Medulla oblongata (tissue), 1 donor: Measurements from ENCODE around the gene NLGN1.
A peak's percentile ranks its signal among the peaks of the same experiment; 100 is the strongest.

Experiments used
- DNase-seq: peaks from one replicate; pipeline ENCODE4 v3.0.0-alpha.2; 2015; ENCODE audit errors: extremely low spot score

NLGN1 gene

DNA sequence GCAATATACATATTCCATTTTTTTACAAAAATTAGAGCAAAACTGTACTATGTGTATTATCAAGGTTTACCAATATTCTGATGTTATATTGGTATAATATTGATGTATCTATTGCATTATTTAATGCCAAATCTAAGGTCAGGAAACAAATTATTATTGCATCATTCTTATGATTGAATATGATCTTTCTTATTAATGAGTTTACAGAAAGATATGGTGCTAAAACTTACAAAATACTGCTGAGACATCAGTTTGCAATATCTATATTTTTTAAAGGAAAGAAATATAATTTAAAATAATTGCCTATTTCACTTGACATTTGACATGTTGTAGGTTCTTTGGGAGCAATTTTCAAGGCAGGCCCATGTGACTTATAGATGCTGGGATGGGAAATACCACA lies 357.6 kb downstream of the NLGN1 start:
- no peak for DNase-seq

DNA sequence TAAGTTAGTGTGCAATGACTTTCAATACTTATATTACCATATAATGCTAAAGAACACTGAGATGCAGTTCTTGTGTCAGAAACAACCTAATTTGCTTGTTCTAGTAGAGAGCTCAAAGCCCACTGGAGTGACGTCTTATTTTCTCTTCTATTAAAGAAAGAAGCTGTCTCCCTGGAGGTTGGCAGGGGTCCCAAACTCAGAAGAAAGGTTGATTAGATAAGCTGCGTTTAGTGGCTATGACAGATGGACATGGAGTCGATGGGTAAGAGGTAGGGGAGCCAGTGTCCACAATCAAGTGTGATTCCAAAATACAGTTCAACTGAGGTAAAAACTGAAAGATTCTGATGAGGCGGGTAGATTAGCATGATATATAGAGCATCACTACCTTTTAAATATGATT lies 363.6 kb downstream of the NLGN1 start:
- no peak for DNase-seq

DNA sequence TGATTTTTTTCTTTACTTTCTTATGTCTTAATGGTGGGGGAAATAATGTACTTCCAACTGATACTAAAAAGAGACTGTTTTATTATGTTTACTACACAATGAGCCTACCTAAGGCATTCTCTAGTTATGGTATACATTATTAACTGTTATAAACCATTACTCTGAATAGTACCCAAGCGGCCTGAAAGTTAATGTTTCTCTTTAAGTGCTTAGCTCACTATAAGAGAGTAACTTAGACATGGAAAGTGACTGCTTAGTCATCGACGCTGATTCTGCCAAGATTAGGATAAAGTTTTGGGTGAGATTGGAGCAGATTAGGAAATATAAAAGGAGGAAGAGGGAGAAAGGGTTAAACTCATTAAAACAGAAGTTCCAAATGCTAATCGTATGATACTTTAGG lies 365.0 kb downstream of the NLGN1 start:
- no peak for DNase-seq

DNA sequence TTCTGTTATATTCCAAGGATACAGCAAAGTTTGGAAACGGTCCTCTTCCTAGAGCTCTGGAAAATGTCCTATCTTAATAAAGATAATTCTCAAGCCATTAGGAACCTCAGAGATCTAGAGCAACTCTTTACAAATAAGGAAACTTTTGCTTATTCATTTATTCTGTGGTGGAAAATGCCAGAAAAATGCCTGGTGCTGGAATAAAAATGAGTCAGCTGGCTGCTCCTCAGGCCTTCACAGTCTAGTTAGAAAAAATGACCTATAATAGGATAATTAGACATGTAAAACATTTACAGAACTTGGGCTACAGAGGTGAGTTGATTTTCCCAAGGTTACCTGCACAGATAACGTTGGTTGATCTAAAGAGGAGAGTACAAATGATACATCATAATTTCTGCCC lies 372.5 kb downstream of the NLGN1 start:
- no peak for DNase-seq

DNA sequence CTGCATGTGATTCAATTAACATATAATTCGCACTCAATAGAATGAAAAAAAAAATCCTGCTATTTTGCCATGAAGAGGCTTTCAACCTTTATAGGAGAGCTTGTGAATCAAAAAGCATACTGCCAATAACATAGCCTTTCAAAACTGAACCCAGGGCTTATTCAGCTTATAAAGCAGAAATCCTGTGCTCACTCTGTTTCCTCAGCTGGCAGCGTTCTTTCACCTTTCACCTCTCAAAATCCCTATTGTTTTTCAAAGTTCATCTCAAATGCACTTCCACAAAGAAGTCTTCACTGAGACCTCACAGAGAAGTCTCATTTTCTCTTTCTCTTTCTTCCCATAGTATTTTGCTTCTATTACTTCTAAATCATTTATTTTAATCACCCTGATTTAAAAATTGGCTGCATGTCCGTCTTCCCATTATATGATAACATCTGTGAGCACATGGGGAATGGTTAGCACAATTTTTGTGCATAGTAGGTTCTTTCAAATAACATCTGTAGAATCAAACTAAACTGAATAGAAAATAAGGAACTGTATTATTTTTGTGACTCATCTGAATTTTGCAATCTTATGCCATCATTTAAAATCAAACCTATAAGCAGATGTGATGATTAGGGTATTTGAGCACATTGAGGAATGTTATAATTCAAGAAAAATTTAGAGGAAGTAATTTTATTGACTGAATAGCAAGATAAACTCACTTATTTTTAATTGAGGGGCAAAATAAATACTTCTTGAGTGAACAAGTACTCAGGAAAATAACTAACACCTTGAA lies 373.4 kb downstream of the NLGN1 start:
- no peak for DNase-seq

DNA sequence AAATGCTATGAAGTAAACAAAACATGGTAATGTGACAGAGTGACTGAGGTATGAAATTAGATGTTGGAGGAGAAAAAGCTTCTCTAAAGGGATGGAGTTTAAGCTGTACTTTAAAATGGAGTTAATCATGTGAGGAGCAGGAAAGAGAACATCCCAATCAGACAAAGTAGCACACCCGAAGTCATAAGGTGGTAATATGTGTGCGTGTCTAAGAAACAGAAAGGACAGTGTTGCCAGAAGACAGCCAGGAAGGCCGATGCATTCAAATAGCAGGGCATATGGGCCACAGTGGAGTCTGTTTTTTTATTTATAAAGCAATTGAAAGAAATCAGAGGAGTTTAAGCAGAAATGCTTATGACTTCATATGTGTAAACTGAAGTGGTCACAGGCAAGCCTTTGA lies 376.3 kb downstream of the NLGN1 start:
- no peak for DNase-seq

DNA sequence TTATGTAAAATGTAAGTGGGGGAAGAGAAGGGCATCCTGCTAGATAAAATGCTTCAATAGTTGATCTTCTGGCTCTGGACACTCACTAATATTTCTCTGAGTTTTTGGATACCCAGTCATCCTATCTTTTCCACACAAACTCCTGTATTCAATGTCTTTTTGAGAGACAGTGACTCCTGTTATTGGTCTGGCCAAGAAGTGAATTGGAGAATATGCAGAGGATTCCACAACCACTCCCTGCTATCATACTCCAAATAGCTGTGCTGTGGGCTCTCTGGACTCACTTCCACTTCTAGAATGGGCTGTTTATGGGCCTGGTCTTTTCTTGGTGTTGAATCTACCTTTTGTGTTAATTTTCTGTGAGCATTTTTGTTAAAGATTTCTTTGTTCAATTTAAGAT lies 376.8 kb downstream of the NLGN1 start:
- no peak for DNase-seq

DNA sequence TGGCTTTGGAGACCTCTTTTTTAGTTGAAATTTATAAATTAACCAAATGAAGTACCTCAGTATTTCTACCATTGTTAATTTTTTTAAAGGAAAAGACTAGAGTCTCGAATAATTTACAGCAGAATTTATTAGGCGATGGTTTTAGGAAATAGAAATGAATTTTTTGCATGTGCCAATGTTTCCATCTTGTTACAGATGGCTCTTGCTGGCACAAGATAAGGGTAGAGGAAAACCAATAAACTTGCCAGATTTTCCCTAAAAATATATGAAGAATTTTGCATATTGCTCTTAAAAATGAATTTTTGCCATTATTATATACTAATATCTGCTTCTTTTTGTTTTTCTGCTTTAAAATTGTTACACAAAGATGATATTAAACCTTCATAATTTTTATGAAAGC lies 380.7 kb downstream of the NLGN1 start:
- DNase-seq = no peak

DNA sequence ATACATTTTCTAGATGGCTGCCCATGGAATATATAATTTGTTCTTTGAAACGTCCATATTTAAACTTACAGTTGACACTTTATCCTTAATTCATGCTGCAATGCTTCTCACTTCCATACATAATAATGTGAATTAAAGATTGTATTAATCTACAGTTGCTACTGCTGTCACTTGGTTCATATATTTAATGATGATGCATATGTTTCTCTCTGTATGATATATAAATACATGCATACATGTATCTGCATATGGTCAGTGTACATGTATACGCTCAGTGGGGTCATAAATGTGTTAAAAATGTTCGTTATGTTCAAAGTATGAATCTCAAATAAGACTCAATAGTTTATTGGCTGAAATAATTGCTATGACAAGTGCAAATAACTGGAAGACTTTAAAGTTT lies 382.5 kb downstream of the NLGN1 start:
- no peak for DNase-seq

DNA sequence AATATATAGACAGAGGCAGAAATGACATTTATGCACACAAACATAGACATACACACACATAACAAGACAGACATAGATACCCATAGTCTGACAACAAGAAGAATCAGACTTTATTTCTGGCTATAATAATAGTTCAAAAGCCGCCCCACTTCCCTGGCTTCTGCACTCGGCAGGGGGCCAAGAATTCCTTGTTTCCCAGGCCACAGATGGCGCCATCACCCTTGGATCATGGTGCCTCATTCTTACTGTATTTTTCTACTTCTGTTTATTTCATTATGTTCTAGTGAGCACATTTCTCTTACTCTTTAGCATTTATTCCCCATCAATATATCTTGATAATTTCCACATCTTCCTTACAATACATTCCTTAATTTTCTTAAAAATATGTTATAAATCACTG lies 387.5 kb downstream of the NLGN1 start:
- DNase-seq = peak; percentile 43

DNA sequence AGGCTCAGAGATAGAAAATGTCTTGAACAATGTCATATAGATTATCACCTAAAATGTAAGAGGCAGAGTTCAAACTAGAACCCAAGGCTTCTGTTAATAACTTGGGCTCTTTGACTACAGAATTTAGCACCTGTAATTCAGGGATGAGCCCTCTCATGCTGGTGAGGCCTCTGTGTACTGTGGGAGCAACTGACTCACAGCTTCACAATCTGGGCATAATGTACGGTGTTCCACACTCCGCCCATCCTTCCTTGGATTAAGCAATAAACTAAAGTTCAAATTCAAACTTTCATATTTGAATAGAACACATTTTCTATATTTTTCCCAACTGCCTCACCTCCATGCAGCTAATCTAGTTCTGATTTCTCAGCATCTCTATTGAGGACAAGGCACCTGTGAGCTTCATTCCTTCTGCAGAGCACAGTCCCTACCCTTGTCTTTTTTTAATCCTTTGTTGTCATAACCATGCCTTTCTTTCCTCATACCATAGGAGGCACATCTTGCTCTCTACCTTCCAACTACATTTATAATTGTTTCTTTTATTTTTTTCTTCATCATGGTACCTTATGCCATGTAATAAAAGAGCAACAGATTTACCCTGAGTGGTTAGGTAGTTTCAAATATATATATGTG lies 392.1 kb downstream of the NLGN1 start:
- DNase-seq = no peak

DNA sequence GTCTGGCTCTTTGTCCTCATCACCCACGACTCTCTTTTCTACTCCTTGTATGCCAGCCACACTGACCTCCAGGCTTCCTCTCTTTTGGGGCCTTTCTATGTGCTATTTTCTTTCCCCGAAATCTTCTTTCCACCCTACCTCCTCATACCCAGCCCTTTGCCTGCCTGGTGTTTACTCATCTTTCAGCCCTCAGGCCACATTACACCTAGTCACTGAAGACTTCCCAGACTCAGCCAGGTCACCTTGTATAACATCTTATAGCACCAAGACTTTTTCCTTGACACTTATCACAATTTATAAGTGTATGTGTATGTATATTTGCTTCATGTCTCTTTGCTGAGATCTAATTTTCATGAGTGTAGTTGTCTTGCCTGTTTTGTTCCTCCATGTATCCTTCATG lies 396.4 kb downstream of the NLGN1 start:
- no peak for DNase-seq

DNA sequence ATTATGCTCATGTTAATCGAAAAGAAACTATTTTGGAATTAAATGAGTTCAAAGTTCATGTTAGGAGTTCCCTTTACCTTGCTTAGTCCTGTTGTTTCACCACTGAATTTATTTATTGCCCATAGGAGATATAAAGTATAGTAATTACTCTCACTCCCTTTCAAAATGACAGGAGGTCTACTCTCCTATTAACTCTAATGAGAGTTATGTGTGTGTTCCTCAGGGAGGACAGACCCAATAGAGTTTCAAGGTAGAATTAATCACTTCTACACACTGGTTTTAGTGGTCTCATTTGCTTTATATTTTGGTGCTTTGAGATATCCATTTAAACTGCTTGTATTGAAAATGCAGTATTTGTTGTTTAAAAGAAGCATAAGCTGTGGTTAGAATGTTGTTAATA lies 398.9 kb downstream of the NLGN1 start:
- no peak for DNase-seq

DNA sequence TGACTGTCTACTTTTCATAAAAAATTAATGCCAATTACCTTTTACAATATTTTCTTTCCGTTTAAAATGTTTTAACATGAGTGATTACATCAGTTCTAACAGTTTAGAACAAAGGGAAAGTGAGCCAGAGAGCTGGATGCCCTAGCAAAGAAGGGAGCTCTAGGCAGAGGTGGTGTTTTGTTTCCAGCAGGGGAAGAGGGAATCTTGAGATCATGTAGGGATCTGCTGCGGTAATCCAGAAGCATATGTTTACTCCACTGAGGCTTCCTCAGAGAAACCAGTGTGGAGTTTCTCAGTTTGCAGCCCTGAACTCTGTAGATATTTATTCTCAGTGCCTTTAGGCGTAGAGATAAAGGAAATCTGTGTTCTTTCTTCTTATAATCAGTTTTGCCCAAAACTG lies 399.3 kb downstream of the NLGN1 start:
- DNase-seq = no peak

DNA sequence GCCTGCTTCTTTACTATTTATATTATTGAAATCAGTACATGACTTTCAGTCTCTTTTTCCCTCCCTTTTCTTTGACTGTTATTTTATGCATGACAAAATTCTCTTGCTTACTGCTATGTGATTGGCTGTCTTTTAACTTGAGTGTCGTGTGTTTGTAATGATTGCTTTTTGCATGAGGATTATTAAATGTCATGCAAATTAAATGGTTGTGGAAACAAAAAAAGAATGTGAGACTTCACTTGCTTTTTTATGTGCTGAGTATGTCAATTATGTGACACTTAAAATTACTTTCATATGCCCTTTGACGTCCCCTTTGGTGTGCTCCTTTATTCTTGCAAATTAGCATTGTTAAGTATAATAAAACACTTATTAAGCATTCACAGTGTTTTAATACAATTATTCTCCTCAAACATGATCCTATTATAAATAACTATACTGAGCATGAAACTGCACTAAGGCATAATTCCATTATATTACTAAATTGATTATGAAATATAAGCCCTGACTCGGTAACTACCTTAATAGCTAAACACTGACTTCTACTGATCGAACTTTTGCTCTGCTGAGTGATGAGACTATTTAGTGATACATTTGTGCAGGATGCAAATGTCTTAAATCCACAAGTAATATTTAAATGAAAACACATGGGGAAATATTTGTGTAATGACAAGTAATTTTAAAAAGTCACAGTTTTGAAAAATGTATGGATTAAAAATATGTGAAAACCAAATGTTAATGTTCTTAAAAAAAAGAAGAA lies 401.7 kb downstream of the NLGN1 start:
- no peak for DNase-seq

DNA sequence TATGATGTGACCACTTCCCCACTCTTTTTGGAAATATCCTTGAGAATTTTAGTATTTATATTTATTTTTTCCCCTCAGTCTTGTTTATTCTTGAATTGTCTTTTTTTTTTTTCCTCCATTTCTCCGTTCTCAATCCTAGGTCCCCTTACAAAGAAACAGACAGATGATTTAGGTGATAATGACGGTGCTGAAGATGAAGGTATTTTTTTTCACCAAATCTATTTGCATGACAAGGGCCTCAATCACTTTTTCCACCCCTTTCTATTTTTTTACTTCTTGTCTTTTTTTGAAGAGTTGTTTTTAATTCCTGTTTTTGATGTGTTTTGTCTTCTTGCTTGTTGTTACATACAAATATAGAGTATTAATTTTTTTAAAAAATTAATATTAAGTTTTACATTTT lies 402.6 kb downstream of the NLGN1 start:
- no peak for DNase-seq

DNA sequence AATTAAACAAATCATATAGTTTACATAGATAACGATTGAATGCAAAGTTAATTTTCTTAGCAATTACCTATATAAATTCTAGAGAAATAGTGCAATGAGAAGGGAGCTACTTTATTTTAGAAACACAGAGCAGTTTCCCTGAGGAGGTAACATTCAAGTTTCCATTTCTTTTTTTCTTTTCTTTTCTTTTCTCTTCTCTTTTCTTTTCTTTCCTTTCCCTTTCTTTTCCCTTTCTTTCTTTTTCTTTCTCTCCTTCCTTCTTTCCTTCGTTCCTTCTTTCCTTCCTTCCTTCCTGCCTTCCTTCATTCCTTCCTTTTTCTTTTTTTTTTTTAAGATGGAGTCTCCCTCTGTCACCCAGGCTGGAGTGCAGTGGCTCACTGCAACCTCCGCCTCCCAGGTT lies 417.3 kb downstream of the NLGN1 start:
- no peak for DNase-seq

DNA sequence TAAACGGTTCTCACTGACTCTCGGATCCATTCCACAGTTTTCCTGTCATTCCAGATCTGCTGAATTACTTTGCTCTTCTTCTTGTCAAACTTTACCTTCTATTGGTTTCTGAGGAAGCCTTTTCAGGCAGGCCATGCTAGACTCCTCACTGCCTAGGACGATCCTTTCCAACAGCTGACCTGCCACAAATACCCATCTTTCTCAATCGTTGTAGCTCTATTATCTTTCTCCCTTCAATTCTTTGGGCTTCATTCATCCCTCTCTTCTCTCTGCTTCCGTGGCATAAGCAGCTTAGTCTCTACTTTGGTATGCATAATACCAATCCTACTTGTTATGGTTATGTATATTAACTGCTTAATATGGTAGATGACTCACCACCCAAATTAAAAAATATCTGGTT lies 421.8 kb downstream of the NLGN1 start:
- no peak for DNase-seq

DNA sequence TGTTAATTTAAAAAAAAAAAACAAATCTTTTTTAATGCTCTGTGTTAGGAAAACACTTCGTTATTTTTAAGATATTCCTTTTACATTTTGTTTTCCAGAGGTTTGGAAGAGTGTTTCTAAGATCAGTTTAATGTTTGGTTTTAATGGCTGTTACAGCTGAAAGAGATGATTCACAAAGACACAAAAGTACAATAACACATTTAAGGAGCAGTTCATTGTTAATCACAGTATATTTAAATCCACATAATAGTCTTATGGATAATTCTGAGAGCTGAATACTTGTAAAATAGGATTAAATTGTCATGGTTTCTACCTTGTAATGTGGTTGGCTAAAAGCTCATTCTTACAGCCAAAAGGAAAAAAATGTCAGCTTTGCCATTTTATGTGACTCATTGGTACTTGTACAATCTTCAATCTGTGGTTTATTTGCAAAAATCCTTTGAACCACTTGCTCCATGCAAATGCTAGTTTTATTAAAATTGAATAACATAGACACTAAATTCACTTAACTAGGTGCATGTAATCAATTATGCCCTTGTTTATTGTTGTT lies 426.4 kb downstream of the NLGN1 start:
- no peak for DNase-seq

DNA sequence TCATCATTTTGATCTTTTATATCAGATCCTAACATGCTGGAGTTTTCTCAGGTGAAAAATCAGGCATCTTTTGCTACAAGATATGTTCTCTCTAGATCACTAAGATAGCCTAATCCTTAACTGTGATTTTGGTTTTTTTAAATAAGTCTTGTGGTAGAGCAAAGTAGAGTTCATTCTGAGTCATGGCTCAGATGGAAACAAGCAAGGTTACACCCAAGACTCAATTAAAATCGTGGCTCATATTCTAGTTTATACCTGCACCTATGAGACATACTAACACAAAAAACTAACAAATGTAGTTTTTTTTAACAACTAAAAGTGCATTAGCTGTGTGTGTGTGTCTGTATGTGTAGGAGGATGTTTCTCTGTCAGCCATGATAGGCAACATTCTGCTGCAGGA lies 428.2 kb downstream of the NLGN1 start:
- DNase-seq = no peak

DNA sequence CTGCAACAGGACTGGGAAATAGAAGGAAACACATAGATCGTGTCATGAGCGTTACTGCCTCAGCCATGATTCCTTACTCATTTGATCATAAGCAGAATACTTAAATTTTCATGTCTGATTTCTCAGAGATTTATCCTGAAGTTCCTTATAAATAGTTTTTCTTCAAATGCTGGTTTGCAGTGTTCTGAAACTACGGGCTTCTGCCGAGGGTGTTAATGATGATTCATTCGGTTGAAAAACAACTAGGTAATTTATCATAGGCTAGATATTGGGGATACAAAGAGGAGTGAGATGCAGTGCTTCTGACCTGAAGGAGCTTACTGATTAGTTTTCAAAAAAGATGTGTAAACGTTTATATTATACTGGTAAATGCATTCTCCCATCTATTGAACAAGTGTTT lies 428.9 kb downstream of the NLGN1 start:
- no peak for DNase-seq

DNA sequence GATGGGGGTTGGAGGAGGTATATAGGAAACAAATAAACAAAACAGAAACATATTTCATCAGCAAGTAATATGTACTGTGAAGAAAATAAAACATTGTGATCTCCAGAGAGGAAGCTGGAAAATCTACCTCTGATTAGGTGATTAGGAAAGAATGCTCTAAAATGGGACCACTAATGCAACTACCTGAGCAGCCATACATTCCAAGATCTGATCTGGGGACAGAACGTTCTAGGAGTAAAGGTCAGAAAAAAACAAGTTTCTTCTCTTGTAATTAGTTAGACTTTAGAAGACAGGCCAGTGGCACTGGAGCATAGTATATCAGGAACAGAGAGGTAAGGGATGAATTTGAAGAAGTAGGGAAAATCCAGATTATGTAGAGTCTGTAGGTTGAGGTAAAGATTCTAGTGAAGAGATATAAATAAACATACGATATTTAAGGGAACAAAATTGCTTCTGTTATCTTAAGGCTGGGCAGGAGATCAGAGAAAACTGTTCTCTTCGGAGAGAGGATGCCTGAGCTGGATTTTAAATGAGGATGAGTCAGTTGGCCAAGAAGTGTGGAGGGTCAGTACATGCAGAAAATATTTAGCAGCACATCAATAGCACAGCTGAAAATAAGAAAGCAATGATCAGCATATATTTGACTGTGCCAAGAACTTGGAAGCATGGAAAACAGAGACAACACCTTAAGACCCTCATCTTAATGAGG lies 429.5 kb downstream of the NLGN1 start:
- no peak for DNase-seq
